GM21529 (cell line): ENCODE measurements around the gene TNNI3K.

ENCODE experiments used
- ATAC-seq: cut with Tn5 transposase; IDR thresholded peaks from one replicate; pipeline ENCODE4 v1.9.1; 2021; ENCODE audit not compliant: unreplicated experiment

Gene TNNI3K

DNA sequence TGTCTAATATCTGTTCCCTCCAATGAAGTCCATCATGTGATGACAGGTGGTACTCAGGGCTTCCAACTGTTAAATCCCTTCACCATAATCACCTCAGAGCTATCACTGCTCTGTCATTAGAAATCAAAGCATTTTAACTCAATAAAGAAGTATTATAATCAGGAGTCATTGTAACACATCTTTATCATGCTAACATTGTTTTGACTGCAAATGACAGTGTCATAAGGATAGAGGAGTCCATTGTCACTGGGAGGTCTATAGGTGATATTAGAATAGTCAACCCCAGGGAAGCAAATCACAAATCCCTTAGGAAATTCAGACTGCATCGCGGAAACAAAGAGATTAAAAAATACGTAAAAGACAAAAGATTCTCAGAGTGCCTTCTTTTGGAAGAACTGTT is 246.4 kb downstream of the TNNI3K start:
- ATAC-seq, result no peak

DNA sequence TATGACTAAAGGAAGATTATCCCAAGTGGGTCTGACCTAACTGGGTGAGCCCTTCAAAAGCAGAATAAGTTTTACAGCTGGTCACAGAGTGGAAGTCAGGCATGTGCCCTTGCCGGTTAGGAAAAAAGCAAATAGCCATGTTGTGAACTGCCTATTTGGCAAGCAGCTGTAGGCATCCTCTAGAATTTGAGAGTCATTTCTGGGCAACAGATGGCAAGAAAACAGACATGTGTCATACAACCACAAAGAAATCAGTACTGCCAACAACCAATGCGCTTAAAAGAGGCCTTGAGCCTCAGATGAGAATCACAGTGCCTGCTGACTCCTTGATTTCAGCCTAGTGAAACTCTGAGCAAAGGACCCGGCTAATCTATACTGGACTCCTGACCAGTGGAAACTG is 250.4 kb downstream of the TNNI3K start:
- ATAC-seq, result no peak

DNA sequence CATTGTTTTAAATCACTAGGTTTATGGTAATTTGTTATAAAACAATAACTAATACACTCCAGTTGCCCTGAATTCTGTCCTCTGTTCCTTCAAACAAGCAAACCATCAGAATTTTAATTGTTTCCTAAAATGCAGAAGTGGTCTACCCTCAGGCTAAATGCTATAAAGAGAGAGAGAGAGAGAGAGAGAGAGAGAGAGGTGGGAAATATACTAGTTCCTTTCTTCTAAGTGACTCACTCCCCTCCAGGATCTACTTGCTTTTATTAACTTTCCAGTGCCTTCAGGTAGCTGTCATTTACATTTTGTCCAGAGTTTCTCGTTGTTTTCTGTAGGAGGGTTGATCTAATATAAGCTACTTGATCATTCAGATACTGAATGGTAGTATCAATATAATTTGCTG is 250.8 kb downstream of the TNNI3K start:
- no peak for ATAC-seq

DNA sequence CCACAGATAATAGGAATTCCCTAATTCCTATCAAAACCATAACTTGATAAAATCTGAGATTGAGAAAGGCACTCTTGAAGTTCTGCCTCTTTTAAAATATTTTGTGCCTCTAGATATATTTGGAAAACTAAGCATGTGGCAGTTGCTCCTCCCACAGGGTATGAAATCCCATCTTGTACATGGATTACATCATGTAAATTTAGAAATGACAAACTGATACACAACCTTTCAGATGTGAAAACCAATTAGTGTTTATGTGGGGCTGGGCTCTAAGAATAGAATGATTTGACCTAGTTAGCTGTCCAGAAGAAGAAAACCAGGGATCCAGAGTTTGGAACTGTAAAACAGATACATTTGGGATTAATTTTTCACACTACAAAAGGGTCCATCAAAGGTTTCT is 261.5 kb downstream of the TNNI3K start:
- no peak for ATAC-seq

DNA sequence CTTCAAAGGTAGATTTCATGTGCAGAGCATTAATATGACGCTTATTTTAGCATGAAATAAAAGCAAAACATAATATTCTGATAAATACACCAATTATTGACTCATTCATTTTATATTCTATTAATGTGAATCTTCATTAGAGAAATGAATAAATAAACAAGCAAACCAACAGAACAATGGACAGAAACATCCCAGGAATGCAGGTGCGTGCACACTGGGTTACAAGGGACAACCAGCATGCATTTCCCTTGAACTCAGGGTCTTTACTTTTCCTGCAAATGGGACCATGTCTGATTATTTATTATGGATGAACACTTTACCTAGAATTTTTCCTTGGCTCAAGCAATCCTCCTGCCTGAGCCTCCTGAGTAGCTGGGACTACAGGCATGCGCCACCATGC is 263.7 kb downstream of the TNNI3K start:
- no peak for ATAC-seq

DNA sequence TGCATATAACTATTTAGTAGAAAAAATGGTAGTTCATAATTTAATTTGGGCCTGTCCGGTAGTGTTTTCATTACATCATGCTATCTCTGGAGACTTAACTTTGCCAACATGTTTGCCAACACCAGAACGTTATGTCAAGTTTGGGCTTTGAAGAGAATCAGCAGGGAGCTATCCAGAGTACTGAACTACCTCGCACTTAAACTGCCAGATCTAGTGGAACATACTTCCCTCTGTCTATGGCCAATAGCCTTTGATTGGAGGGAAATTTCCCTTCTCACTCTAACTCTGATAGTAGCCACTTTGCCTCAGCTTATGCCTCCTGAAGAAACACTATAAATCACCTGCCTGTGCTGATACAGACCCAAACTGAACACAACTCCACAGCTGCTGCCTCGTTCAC is 267.2 kb downstream of the TNNI3K start:
- no peak for ATAC-seq

DNA sequence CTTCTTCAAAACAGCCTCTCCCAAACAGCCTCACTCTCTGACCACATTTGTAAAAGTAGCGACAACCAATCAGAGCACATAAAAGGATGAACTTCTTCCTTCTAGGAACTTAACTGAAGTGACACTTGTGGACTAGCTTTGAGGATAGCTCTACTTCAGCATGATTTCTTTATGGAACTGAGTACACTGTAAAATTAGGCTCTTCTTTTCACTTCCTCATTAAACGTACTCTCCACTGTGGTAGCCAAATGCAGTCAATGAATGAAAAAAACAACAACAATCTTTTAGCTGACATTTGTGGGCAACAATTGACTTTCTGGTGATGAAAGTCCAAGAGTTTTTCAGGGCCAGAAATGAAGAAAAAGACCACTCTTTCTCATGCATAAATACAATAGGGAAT is 267.7 kb downstream of the TNNI3K start:
- no peak for ATAC-seq

DNA sequence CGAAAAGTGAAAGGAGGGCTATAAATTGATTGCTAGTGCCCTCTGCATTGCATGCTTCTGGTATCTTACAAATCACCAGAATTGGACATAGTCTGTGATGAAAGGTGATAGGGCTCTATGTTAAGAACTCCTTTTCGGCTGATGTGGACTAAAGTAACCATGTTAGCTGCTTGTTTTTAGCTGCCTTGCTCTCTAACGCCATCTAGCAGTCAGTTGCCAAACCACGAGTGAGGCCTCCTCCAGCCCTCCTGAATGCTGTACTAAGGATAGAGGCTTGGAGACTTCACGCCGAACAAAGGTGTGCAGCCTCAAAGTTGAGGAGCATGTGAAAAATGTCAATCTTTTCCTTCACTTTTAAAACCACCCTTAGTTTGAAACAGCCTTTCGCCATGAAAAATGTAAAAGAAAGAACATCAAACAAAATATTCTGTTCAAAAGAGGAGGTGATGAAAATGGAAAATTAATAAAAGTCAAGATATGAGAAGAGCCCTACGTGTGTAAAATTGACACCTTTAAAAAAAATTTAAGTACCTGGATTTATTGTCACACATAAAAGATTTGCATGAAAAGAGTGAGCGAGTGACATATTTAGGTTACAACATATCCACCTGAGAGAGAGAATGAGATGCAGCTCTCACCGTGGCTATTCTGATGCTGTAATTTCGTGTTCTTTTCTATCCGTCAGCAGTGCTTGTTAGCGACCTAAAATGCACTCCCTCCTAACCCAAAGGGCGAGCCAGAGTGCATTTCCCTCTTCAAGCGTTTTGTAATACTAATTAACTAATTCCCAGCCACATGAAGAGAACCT is 269.1 kb downstream of the TNNI3K start:
- peak; percentile 96 for ATAC-seq

DNA sequence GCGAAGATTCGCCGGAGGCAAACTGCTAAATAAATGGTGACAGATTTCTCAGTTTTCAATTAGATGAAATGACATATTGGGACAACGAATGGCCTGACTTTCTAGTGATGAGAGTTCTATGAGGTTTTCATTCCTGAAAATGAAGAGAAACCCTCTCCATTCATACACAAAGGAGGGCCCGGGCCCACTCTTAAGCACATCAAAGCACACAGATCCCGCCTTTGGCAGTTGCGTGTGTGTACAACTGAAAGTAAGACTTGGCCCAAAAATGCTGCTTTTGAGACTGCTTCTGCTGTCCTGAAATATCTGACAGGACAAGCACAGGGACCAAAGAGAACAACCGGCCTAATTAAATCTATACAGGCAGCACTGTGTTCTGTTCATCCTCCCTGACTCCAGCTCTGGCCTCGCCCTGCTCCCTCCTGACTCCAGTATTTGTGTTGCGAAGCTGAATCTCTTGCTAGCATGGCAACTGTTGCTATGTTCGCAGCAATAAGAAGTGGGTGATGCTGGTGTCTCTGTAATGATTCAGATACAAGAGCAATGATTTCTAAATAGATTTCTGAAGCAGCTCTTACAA is 269.8 kb downstream of the TNNI3K start:
- no peak for ATAC-seq

DNA sequence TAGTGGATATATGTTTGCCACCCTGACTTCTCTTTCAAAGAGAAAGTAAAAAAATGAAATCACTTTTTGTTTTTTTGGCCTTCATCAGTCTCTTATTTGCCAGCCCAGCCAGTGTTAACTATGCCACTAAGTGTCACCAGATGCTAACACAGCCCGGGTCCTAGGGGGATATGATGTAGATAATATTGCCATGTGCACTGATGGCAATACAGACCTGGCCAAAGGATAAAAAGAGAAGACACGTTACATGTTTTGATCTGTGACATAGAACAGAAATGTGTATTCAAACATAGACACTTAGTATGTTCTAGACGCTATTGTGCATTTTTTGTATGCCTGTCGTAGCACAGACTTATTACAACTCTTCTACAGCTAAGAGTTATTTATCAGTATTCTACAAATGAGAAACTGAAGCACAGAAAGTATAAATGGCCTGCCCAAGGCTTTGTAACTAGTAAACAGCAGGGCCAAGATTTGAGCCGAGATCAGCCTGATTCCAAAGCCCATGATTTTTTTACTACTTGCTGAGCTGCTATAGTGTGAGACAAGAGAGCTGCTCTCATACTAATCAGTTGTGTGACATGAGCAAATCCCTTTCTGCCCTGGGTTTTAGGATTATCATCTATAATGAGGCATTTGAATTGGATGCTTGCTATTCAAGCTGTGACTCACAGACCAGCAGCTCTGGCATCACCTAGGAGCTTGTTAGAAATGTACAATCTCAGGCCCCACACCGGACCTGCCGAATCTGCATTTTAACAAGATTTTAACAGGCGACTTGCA is 270.9 kb downstream of the TNNI3K start:
- no peak for ATAC-seq

DNA sequence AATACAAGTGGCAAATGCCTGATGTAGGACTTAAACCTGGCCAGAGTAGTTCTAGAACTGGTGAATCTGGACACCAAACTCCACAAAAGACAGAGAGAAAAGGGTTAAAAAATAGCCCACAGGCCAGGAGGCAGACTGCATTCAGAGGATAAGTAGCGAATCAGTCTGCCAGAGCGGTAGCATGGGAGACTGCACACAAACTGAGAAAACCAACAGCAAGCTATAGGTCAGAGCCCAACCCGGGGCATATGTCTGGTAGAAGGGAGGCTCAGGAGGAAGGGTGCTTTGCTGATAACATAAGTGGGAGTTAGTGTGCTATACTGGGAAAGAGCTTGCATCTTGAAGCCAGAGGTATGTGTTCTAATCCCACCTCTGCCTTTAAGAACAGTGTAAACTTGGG is 273.3 kb downstream of the TNNI3K start:
- no peak for ATAC-seq

DNA sequence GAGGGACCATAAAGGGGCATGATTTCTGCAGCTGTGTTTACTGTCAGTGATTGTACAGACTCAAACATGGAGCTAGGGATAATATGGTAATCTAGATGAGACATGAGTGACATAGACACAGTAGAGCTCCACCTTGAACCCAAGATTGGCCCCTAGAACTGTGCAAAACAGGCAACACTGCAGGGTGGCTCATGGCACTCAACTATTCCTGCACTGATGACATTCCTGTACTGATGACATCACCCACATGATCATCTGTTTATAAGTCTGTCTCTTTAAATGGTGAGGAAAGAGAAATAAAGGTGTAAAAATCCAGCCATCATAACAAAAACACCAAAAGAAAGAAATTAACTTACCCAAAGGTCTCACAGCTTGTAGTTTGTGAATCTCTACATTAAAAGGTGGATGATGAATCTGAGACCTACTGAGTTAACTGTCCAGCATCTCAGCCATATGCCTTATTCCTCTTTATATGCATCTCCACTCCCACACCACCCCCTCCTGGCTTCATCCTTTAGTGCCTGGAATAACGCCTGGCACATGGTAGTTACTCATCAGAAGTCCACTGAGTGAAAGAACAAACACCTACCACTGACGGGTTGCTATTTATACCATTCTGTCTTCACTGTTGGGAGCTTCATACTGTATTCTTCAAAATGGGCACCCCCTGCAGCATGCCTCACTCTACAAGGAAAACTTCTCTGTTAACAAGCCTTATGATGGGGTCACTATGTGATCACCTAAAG is 277.2 kb downstream of the TNNI3K start, which contains the start of gene LRRC53:
Gene LRRC53 (minus strand): TSS at position 442 of the 746 bp plus-strand sequence. CDS start 29,262 bp downstream, outside the sequence.
- no peak for ATAC-seq

DNA sequence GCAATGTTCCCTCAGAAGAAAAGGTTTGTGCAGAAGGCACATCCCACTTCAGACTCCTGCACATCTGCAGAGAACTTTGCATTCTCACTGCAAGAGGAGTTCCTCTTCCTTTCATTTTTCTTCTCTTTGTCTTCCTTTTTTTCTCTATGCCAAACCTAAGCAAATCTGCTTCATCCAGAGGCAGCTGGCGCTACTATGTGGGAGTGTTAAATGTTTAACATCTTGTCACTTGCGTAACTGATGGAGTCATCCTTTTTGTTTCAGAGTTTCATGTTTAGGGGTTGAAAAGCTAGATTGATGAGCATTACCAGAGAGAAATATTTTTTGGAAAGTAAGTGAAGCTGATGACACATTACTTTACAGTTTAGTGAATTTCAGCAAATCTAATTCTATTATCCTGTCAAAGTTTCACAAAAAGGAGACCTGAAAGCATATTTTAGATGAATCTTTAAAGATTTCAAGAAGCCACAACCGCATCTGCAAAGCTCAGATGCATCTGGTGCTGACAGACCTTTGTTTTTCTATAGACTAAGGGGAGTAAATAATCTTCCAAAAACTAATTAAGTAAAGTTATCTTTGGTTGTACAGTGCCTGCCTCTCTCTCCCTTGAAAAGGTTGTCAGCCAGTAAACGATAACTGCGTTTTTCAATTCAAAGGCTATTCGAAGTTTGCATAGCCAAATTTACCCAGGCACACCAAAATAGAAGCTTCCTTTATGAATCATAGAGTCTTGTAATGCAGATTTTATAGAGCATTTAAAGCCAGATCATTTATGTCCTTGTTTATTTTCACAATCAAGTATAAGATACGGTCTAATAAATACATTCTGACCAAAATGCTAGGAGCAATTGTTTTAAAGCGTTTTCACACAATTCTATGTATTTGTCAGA is 278.5 kb downstream of the TNNI3K start:
- no peak for ATAC-seq

DNA sequence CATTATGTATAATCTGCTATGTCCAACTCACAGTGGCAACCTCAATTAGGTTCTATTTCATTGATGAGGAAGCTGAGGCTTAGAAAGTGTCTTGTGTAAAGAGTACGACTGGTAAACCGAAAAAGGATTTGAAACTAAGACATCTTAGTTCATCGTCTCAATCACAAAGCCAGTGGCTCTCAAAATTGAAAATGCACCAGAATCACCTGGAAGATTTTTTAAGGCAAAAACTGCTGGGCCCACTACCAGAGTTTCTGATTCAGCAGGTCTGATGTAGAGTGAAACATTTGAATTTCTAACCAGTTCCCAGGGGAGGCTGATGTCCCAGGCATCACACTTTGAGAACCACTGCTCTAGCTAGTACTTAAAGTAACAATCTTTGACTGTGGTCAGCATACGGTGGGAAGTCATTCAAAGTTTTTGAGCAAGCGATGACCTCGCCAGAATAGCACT is 282.4 kb downstream of the TNNI3K start:
- ATAC-seq, result peak; percentile 70

DNA sequence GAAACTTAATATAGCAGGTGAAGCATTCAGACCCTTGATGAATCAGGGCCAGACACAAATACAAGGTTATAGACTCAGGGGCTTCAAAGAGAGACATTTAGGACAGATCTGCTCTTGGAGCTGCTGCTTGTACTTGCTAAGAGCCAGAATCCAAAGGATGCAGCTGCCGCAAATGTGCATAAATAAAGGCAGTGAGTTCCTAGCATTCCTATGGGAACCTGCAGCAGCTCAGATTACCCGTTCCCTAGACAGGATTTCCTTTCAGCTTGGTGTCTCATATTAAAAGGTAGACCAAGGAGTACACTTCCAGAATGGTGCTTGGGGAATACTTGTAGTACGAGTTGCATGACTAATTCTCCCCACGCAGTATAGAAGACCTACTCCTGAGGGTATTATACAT is 287.0 kb downstream of the TNNI3K start:
- no peak for ATAC-seq

DNA sequence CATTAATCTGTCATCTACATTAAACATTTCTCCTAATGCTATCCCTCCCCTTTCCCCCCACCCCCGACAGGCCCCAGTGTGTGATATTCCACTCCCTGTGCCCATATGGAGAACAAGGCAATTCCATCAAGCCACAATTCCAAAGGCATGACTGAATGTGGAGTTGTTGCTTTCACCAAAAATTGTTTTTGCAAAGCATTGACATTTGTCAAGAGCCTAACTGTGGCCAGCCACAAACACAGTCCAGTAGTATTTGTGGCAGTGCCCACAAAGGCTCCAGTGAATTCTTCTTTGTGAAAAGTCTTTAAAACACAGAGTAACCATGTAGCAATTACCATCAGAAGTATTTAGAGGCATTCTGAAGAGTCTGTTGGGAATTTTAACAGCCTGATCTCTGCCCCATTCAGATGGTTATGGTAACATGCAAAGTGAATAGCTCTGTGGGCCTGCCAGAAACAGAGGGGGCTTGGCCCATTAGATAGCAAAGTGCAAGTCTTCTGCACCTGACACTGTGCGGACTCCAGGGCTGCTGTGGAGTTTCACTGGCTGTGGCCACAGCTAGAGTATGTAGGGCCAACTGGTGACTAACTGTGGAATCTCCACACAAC is 288.8 kb downstream of the TNNI3K start:
- no peak for ATAC-seq

DNA sequence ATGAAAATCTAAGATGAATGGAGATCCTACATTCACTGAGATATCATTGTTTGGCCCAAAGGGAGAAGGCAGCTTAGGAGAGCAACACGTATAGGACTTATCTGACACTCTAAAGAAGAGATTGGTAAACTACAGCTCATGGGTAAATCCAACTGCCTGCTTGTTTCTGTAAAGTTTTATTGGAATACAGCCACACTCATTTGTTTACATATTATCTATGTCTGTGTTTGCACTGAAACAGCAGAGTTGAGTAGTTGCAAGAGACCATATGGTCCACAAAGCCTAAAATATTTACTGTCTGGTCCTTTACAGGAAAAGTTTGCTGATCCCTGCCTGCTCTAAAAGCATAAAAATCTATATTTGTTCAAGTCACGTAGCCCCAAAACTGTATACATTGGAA is 291.5 kb downstream of the TNNI3K start:
- ATAC-seq, result no peak

DNA sequence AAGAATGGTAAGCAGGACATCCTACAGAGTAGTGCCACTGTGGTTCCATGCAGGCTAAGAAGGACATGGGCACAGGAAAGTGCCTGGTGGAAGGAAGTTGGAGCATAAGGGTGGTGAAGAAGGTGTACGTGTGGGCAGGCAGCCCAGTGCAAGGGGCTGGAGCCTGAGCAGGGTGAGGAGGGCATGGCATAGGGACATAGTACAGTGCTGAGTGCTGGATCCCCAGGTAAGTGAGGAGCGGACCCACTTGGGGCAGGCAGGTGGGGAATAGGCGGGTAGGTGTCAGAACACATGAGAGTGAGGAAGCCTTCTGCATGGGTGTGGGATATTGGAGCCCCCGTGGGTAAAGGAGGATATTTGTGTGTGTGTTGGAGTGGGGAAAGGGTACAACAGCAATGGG is 292.9 kb downstream of the TNNI3K start:
- no peak for ATAC-seq

DNA sequence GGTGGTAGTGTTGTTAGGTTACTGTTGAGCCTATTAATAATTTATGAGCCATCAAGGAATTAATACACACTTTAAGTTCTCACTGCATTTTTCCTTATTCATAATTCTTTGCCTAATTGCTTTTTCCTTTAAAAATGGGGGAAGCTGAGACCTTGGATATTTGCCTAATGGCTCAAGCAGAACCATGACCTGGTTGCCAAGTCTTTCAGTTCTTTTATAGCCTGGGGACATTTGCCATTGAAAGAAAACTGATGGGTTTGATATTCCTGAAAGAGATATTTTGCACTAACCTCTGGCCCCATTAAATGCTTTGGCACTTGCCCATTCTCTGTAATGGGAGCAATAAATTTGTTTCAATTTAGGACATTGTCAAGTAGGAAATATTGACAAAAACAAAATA is 295.7 kb downstream of the TNNI3K start:
- no peak for ATAC-seq

DNA sequence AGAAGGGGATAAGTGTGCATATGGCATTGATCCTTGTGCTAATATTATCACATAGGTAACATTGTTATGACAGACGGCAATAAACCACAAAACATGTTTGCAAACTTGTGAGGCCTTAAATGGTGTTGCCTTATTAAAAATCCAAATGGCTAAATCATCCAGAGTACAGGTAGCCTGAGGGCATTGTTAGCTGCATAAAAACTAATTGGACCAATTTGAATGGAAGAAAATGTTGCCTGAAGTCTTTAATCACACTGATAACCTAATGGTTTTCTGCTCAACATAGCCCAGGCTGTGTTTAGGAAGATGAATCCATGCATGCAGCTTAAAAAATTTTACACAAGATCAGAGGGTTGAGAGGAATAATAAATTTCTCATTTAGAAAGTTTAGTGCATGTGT is 296.6 kb downstream of the TNNI3K start:
- no peak for ATAC-seq
